Nephron (organoid): ENCODE measurements around the gene XPO6.

Experiments used
- H3K27ac Mint-ChIP-seq, 3 experiments: 2 replicates each; pipeline ENCODE4 v1.8.0; 2020; ENCODE audit warnings: mixed read lengths in 3 of 3, mild to moderate bottlenecking in 2 of 3, moderate library complexity in 1 of 3
- H3K27me3 Mint-ChIP-seq: 2 replicates; pipeline ENCODE4 v1.8.0; 2021; ENCODE audit warnings: low read depth, mild to moderate bottlenecking, moderate library complexity, mixed read lengths
- H3K36me3 Mint-ChIP-seq: 2 replicates; pipeline ENCODE4 v1.8.0; 2020; ENCODE audit warnings: low read depth, mixed read lengths
- H3K4me1 Mint-ChIP-seq: 2 replicates; pipeline ENCODE4 v1.8.0; 2020; ENCODE audit warnings: mixed read lengths
- H3K4me3 Mint-ChIP-seq, 3 experiments: 2 replicates each; pipeline ENCODE4 v1.8.0; 2020; ENCODE audit warnings: mild to moderate bottlenecking in 3 of 3, mixed read lengths in 3 of 3, moderate library complexity in 2 of 3
- H3K9me3 Mint-ChIP-seq: 2 replicates; pipeline ENCODE4 v1.8.0; 2020; ENCODE audit warnings: mixed read lengths
- TF ChIP-seq, protein P1 (sequence below), 3 experiments: fragments of 200-600 bp; sonication (generic); IDR thresholded peaks; one replicate each; pipeline ENCODE4 v1.5.0; 2021; ENCODE audit warnings: antibody characterized with exemption in 3 of 3; ENCODE audit not compliant: unreplicated experiment in 3 of 3

The XPO6 gene

DNA sequence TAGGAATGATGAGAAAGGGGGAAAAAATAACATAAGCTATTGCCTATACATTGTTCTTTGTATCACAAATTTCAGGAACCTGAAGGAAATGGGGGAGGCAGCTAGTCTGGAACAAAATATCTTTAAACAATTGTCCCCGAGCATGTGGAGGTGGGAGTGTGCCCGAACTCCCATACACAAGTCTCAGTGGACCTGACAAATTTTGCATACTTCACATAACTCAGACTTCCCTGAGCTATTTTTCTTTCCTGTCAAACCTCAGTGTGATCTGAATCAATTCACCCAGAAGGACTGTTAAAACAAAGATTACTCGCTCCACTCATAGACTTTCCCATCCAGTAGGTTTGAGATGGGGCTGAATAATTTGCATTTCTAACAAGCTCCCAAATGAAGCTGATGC, 1.6 kb upstream of the XPO6 start:
- Mint-ChIP-seq H3K4me3 (peak overlapping the region; percentile 47 to 79 (median 75)), H3K9me3 (no peaks in the 10 kb centered on the region), H3K36me3 (peaks cover 7% of the 10 kb centered on the region), H3K27ac (peak overlapping the region in 1 of 3 experiments; percentile 20), H3K4me1 (peaks cover 21% of the 10 kb centered on the region), H3K27me3 (no peaks in the 10 kb centered on the region)
- TF ChIP-seq, protein P1, sequence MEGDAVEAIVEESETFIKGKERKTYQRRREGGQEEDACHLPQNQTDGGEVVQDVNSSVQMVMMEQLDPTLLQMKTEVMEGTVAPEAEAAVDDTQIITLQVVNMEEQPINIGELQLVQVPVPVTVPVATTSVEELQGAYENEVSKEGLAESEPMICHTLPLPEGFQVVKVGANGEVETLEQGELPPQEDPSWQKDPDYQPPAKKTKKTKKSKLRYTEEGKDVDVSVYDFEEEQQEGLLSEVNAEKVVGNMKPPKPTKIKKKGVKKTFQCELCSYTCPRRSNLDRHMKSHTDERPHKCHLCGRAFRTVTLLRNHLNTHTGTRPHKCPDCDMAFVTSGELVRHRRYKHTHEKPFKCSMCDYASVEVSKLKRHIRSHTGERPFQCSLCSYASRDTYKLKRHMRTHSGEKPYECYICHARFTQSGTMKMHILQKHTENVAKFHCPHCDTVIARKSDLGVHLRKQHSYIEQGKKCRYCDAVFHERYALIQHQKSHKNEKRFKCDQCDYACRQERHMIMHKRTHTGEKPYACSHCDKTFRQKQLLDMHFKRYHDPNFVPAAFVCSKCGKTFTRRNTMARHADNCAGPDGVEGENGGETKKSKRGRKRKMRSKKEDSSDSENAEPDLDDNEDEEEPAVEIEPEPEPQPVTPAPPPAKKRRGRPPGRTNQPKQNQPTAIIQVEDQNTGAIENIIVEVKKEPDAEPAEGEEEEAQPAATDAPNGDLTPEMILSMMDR (IDR thresholded peaks at IDR 0.05; ENCODE audit: unreplicated experiment in 3 of 3), result no peak

DNA sequence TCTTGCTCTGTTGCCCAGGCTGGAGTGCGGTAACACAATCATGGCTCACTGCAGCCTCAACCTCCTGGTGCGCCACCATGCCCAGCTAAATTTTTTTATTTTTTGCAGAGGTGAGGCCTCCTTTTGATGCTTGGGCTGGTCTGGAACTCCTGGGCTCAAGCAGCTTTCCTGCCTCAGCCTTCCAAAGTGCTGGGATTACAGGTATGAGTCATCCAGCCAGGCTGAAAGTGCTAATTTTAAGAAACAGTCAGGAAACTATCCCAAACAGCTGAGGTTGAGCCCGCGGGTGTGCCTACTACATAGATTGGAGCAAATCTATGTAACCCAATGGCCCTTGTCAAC, 738 bp upstream of the XPO6 start:
- no peaks in the 10 kb centered on the region for H3K27me3 Mint-ChIP-seq
- H3K4me3 Mint-ChIP-seq, result peak overlapping the region; percentile 87 to 98 (median 92)
- peaks cover 22% of the 10 kb centered on the region for H3K4me1 Mint-ChIP-seq
- TF ChIP-seq, protein P1 (IDR thresholded peaks at IDR 0.05; ENCODE audit: unreplicated experiment in 3 of 3), result no peak
- no peaks in the 10 kb centered on the region for H3K9me3 Mint-ChIP-seq
- H3K36me3 Mint-ChIP-seq, result peaks cover 9% of the 10 kb centered on the region
- H3K27ac Mint-ChIP-seq, result peak overlapping the region; percentile 31 to 86 (median 47)

DNA sequence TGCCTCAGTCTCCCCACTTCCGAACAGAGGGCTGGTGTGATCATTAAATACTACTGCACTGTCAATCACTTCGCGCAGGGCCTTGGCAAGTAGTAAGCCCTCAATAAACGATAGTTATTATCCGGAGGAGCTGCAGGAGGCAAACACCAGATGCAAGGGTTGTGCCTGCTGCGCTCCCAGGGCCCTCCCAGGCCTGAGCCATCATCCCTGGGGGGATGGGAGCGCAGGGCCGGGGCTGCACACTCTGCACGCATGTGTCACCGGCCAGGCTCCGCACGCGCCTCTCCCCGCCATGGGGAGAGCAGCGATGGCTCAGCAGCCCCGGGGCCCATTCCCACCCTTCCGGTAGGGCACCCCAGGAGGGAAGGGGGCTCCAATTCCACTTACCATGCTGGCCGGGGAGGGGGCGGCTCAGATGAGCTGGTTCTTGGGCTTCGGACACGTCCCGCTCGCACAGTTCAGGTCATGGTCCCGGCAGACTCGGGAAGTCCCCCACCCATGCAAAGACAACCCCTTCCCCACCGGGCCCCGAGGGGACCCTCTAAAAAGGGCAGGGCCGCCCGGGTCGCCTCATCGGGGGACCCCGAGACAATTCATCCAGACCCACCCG, 681 bp downstream of the XPO6 start:
- Mint-ChIP-seq H3K9me3 (no peaks in the 10 kb centered on the region), H3K27me3 (no peaks in the 10 kb centered on the region), H3K27ac (peak overlapping the region in 2 of 3 experiments; percentile 17 to 23), H3K4me1 (peaks cover 25% of the 10 kb centered on the region), H3K4me3 (peak overlapping the region; percentile 79 to 88 (median 84)), H3K36me3 (peaks cover 20% of the 10 kb centered on the region)
- TF ChIP-seq, protein P1 (IDR thresholded peaks at IDR 0.05; ENCODE audit: unreplicated experiment in 3 of 3), result no peak

DNA sequence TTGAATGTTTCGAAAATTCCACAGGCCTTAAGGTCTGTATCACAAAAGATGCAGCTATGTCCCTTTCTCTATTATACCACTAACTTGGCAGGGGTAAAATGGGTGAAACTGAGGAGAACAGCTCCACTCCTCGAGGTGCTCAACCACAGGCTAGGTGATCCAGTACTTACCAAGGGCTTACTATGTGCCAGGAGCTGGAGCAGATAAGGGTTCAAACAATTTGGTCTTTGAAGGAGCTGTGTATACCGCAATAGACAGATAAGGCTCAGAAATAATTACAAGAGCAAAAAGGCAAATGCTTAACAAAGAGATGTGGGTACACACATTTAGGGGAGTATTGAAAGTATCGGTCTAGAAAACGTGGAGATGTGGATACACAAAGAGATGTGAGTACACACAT, 1.5 kb downstream of the XPO6 start:
- no peaks in the 10 kb centered on the region for H3K9me3 Mint-ChIP-seq
- TF ChIP-seq, protein P1 (IDR thresholded peaks at IDR 0.05; ENCODE audit: unreplicated experiment in 3 of 3), result no peak
- peaks cover 20% of the 10 kb centered on the region for H3K36me3 Mint-ChIP-seq
- H3K27me3 Mint-ChIP-seq, result no peaks in the 10 kb centered on the region
- H3K4me1 Mint-ChIP-seq, result peaks cover 25% of the 10 kb centered on the region
- H3K27ac Mint-ChIP-seq, result peak overlapping the region; percentile 3 to 23 (median 17)
- H3K4me3 Mint-ChIP-seq, result peak overlapping the region; percentile 79 to 88 (median 84)

DNA sequence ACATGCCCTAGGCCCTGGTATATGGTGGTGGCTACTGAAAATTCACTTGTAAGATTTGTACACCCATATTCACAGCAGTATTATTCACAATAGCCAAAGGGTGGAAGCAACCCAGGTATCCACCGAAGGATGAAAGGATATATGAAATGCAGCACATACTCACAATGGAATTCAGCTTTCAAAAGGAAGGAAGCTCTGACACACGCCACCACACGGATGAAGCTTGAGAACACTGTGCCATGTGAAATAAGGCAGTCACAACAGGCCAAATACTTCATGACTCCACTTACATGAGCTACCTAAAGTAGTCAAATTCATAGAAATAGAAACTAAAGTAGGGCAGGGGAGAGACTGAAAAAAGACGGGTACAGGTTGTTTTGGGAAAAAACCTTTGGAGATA, 2.9 kb downstream of the XPO6 start:
- Mint-ChIP-seq H3K27ac (peak overlapping the region in 1 of 3 experiments; percentile 32), H3K9me3 (no peaks in the 10 kb centered on the region), H3K27me3 (no peaks in the 10 kb centered on the region), H3K4me3 (peak overlapping the region; percentile 56 to 68 (median 63)), H3K4me1 (peaks cover 25% of the 10 kb centered on the region), H3K36me3 (peaks cover 20% of the 10 kb centered on the region)
- TF ChIP-seq, protein P1 (IDR thresholded peaks at IDR 0.05; ENCODE audit: unreplicated experiment in 3 of 3), result no peak

DNA sequence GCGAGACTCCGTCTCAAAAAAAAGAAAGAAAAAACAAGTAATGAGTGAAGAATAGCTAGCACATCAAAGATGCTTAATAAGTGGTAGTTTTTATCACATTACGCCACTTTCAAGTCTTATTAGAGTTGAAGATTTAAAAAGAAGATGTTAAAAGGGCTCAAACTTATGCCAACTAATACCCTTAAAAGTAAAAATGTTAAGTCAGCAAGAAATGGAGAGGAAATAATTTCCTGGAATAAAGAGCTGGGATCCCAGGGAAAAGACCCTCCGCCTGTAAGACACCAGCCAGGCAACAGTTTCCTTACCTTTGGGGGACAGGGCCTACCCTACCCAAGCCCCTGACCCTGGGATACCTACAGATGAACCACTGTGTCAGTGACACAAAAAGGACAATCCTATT, 3.6 kb downstream of the XPO6 start:
- TF ChIP-seq, protein P1 (IDR thresholded peaks at IDR 0.05; ENCODE audit: unreplicated experiment in 3 of 3), result no peak
- Mint-ChIP-seq H3K27ac (no peak overlapping the region), H3K27me3 (no peaks in the 10 kb centered on the region), H3K4me1 (peaks cover 25% of the 10 kb centered on the region), H3K9me3 (no peaks in the 10 kb centered on the region), H3K36me3 (peaks cover 20% of the 10 kb centered on the region), H3K4me3 (peak overlapping the region in 2 of 3 experiments; percentile 12 to 31)
